Stimulated activated effector memory CD8-positive, alpha-beta T cell treated with anti-CD3 and anti-CD28 coated beads, Interleukin-12 subunit alpha, Interleukin-12 subunit beta, amount 100 ng/mL, for 72 hours (primary cell): ENCODE measurements around the gene MOV10.
"Not testable (repeated sequence)": the region's sequence is repeated elsewhere in the genome, so short reads cannot be mapped to it uniquely, and the experiment has no call there.

Experiments used
- ATAC-seq: fragments of 150-1000 bp; cut with Tn5 transposase; 2 replicates; pipeline ENCODE4 v1.10.0; 2021
- DNase-seq, 2 donors: peaks; one replicate each; pipeline ENCODE4 v3.0.0; 2021 to 2022; ENCODE audit warnings: low spot score in 2 of 2
- H3K27ac Mint-ChIP-seq: one replicate; pipeline ENCODE4 v1.8.0; 2022; ENCODE audit warnings: mild to moderate bottlenecking, mixed read lengths
- H3K36me3 Mint-ChIP-seq: one replicate; pipeline ENCODE4 v1.8.0; 2022; ENCODE audit warnings: mild to moderate bottlenecking, mixed read lengths
- H3K4me1 Mint-ChIP-seq: one replicate; pipeline ENCODE4 v1.8.0; 2022; ENCODE audit warnings: mixed read lengths
- H3K4me3 Mint-ChIP-seq: one replicate; pipeline ENCODE4 v1.8.0; 2022; ENCODE audit warnings: mild to moderate bottlenecking, mixed read lengths
- H3K9me3 Mint-ChIP-seq: one replicate; pipeline ENCODE4 v1.8.0; 2022; ENCODE audit warnings: mixed read lengths

MOV10 gene

GRCh38 chr1:112711041-112711440, 36.6 kb downstream of the MOV10 start:
- ATAC-seq (no peak), DNase-seq (no peak)
- H3K9me3 Mint-ChIP-seq: no peaks in the 10 kb centered on the region
- no peak overlapping the region for H3K4me3 Mint-ChIP-seq
- peaks cover 36% of the 10 kb centered on the region for H3K4me1 Mint-ChIP-seq
- no peak overlapping the region for H3K27ac Mint-ChIP-seq
- H3K36me3 Mint-ChIP-seq: no peaks in the 10 kb centered on the region

- Mint-ChIP-seq H3K36me3 (no peaks in the 10 kb centered on the region), H3K27ac (no peak overlapping the region), H3K4me1 (peaks cover 36% of the 10 kb centered on the region), H3K4me3 (no peak overlapping the region), H3K9me3 (no peaks in the 10 kb centered on the region)
- ATAC-seq (no peak), DNase-seq (no peak)
These were observed 37.2 kb downstream of the MOV10 start for GRCh38 chr1:112711670-112712069.

GRCh38 chr1:112712191-112712590, 37.7 kb downstream of the MOV10 start:
- DNase-seq (no peak), ATAC-seq (no peak)
- H3K4me3 Mint-ChIP-seq: no peak overlapping the region
- H3K9me3 Mint-ChIP-seq: no peaks in the 10 kb centered on the region
- no peak overlapping the region for H3K27ac Mint-ChIP-seq
- H3K36me3 Mint-ChIP-seq: no peaks in the 10 kb centered on the region
- H3K4me1 Mint-ChIP-seq: peaks cover 41% of the 10 kb centered on the region

- DNase-seq (no peak), ATAC-seq (no peak)
- Mint-ChIP-seq H3K27ac (no peak overlapping the region), H3K4me3 (no peak overlapping the region), H3K4me1 (peaks cover 42% of the 10 kb centered on the region), H3K36me3 (no peaks in the 10 kb centered on the region), H3K9me3 (no peaks in the 10 kb centered on the region)
These were observed 38.3 kb downstream of the MOV10 start for GRCh38 chr1:112712701-112713128.

GRCh38 chr1:112713466-112714312, 39.2 kb downstream of the MOV10 start:
- H3K27ac Mint-ChIP-seq: no peak overlapping the region
- H3K4me1 Mint-ChIP-seq: peaks cover 46% of the 10 kb centered on the region
- no peaks in the 10 kb centered on the region for H3K9me3 Mint-ChIP-seq
- no peak for ATAC-seq
- no peaks in the 10 kb centered on the region for H3K36me3 Mint-ChIP-seq
- H3K4me3 Mint-ChIP-seq: peak overlapping the region; percentile 87
- peak in 1 of 2 donors; percentile 50 for DNase-seq

- no peak overlapping the region for H3K27ac Mint-ChIP-seq
- H3K36me3 Mint-ChIP-seq: no peaks in the 10 kb centered on the region
- no peaks in the 10 kb centered on the region for H3K9me3 Mint-ChIP-seq
- H3K4me1 Mint-ChIP-seq: peaks cover 43% of the 10 kb centered on the region
- DNase-seq: peak in 1 of 2 donors; percentile 34
- ATAC-seq: peak; percentile 20
- peak overlapping the region; percentile 87 for H3K4me3 Mint-ChIP-seq
These were observed 40.1 kb downstream of the MOV10 start for GRCh38 chr1:112714313-112715263.

- H3K4me3 Mint-ChIP-seq: peak within 1 kb of the TSS; percentile 87
- peaks cover 38% of the 10 kb centered on the region for H3K4me1 Mint-ChIP-seq
- H3K9me3 Mint-ChIP-seq: no peaks in the 10 kb centered on the region
- no peaks in the 10 kb centered on the region for H3K36me3 Mint-ChIP-seq
- peak; percentile 97 to 100 for DNase-seq
- peak; percentile 89 for ATAC-seq
- H3K27ac Mint-ChIP-seq: peak within 1 kb of the TSS; percentile 32
These were observed 41.0 kb downstream of the MOV10 start, which contains the start of gene PPM1J for GRCh38 chr1:112715264-112716053. Gene PPM1J (minus strand): TSS chr1:112715332. CDS start chr1:112715301, 31 bp downstream.

- Mint-ChIP-seq H3K9me3 (no peaks in the 10 kb centered on the region), H3K36me3 (no peaks in the 10 kb centered on the region), H3K4me1 (peaks cover 38% of the 10 kb centered on the region), H3K27ac (no peak overlapping the region), H3K4me3 (peak overlapping the region; percentile 87)
- peak; percentile 73 to 88 for DNase-seq
- ATAC-seq: peak; percentile 49
These were observed 41.8 kb downstream of the MOV10 start for GRCh38 chr1:112716133-112716720.

GRCh38 chr1:112717263-112717873, 42.9 kb downstream of the MOV10 start:
- no peak for ATAC-seq
- Mint-ChIP-seq H3K27ac (no peak overlapping the region), H3K36me3 (no peaks in the 10 kb centered on the region), H3K4me3 (no peak overlapping the region), H3K4me1 (peaks cover 38% of the 10 kb centered on the region), H3K9me3 (no peaks in the 10 kb centered on the region)
- no peak for DNase-seq

GRCh38 chr1:112718691-112719418, 44.4 kb downstream of the MOV10 start:
- Mint-ChIP-seq H3K4me3 (peak overlapping the region; percentile 40), H3K36me3 (no peaks in the 10 kb centered on the region), H3K9me3 (no peaks in the 10 kb centered on the region), H3K27ac (peak overlapping the region; percentile 70), H3K4me1 (peaks cover 46% of the 10 kb centered on the region)
- DNase-seq (peak; percentile 75 to 86), ATAC-seq (peak; percentile 51)

- no peaks in the 10 kb centered on the region for H3K9me3 Mint-ChIP-seq
- H3K4me1 Mint-ChIP-seq: peaks cover 43% of the 10 kb centered on the region
- H3K27ac Mint-ChIP-seq: no peak overlapping the region
- H3K4me3 Mint-ChIP-seq: no peak overlapping the region
- no peaks in the 10 kb centered on the region for H3K36me3 Mint-ChIP-seq
- no peak for DNase-seq
- no peak for ATAC-seq
These were observed 45.2 kb downstream of the MOV10 start for GRCh38 chr1:112719706-112720105.

- H3K4me3 Mint-ChIP-seq: no peak overlapping the region
- no peak for DNase-seq
- no peaks in the 10 kb centered on the region for H3K36me3 Mint-ChIP-seq
- no peaks in the 10 kb centered on the region for H3K9me3 Mint-ChIP-seq
- no peak overlapping the region for H3K27ac Mint-ChIP-seq
- H3K4me1 Mint-ChIP-seq: peaks cover 37% of the 10 kb centered on the region
- ATAC-seq: no peak
These were observed 46.3 kb downstream of the MOV10 start for GRCh38 chr1:112720800-112721199.

- ATAC-seq, H3K9me3 Mint-ChIP-seq: not testable (repeated sequence)
These were observed 46.8 kb downstream of the MOV10 start for GRCh38 chr1:112721294-112721693.

More at GRCh38 chr1:112721294-112721693, 46.8 kb downstream of the MOV10 start:
- not testable (repeated sequence) for DNase-seq, H3K27ac Mint-ChIP-seq, H3K4me3 Mint-ChIP-seq, H3K36me3 Mint-ChIP-seq
- peaks cover 33% of the 10 kb centered on the region for H3K4me1 Mint-ChIP-seq
